HepG2 (cell line): ENCODE data around the gene ZNF804A. TPM values are rescaled to one million over a fixed set of nuclear protein-coding genes. Genes with fewer than 3 reads are reported as not detected.
A peak's percentile ranks its signal among the peaks of the same experiment; 100 is the strongest.

Experiments used
- ATAC-seq: fragments of 200-7000 bp; cut with Tn5 transposase; 3 replicates; pipeline ENCODE4 v1.9.1; 2020; ENCODE audit warnings: mild to moderate bottlenecking, moderate library complexity
- BruUV-seq: library from RNA; stranded (reverse); fragments of 400-500 nt; replicated peaks from 2 replicates; lab custom pipeline; 2021; lab: Mats Ljungman, UMichigan
- CTCF ChIA-PET: fragments of 300-600 bp; formaldehyde crosslinking; extraction: SDS; loops from one replicate; lab custom pipeline; 2021; ENCODE audit warnings: low total read pairs, inconsistent platforms, low intra/inter-chr PET ratio; lab: Yijun Ruan, JAX
- POLR2A ChIA-PET: fragments of 350-600 bp; sonication (Branson Sonifier 250); formaldehyde crosslinking; loops from one replicate; lab custom pipeline; 2020; ENCODE audit warnings: antibody characterized with exemption, inconsistent platforms; lab: Yijun Ruan, JAX
- DNase-seq: peaks from one replicate; pipeline ENCODE4 v3.0.0-alpha.2; 2015; ENCODE audit warnings: low spot score
- FAIRE-seq: peaks from 3 replicates; lab custom pipeline; 2011; peaks lifted over from hg19 to GRCh38; lab: Jason Lieb, UNC
- H2AFZ ChIP-seq: one replicate; pipeline ENCODE4 v1.6.1; 2011; ENCODE audit warnings: low read length, inconsistent platforms
- H3K27ac ChIP-seq: fragments of 300-600 bp; 3 replicates; pipeline ENCODE4 v1.8.0; 2011; ENCODE audit warnings: mixed run types, mild to moderate bottlenecking, mixed read lengths, low read length, inconsistent platforms; ENCODE audit not compliant: insufficient read depth; ENCODE audit errors: extremely low read length
- H3K27me3 ChIP-seq, 2 experiments: fragments of 200-600 bp in 1 of 2; 2 replicates in 1 of 2; 3 replicates in 1 of 2; pipeline versions ENCODE4 v1.6.0 to v1.8.0; 2011; ENCODE audit warnings: low read length in 2 of 2, mild to moderate bottlenecking in 2 of 2, moderate library complexity in 2 of 2, inconsistent platforms in 1 of 2; ENCODE audit not compliant: insufficient read depth in 2 of 2, control insufficient read depth in 1 of 2
- H3K36me3 ChIP-seq, 2 experiments: fragments of 200-600 bp in 1 of 2; replicated peaks in 1 of 2; 2 replicates in 1 of 2; 3 replicates in 1 of 2; pipeline versions ENCODE4 v1.5.1 to v1.8.0; 2011; ENCODE audit warnings: low read length in 2 of 2, inconsistent platforms in 1 of 2; ENCODE audit not compliant: insufficient read depth in 2 of 2, control insufficient read depth in 1 of 2
- H3K4me1 ChIP-seq: 2 replicates; pipeline ENCODE4 v1.5.1; 2012; ENCODE audit warnings: low read length, inconsistent platforms; ENCODE audit not compliant: insufficient read depth
- H3K4me2 ChIP-seq: 2 replicates; pipeline ENCODE4 v1.6.0; 2011; ENCODE audit warnings: low read depth, low read length, inconsistent platforms
- H3K4me3 ChIP-seq, 3 experiments: fragments of 200-600 bp in 1 of 3; sonication (generic), shearing (Covaris generic) in 1 of 3; replicated peaks in 1 of 3; 2 replicates each; pipeline ENCODE4 v1.5.1; 2011 to 2016; ENCODE audit warnings: low read length in 3 of 3, inconsistent platforms in 2 of 3, low read depth in 2 of 3, mild to moderate bottlenecking in 2 of 3, control low read depth in 1 of 3, mixed read lengths in 1 of 3; ENCODE audit not compliant: insufficient read depth in 1 of 3
- H3K79me2 ChIP-seq: one replicate; pipeline ENCODE4 v1.6.1; 2011; ENCODE audit warnings: low read length, inconsistent platforms; ENCODE audit not compliant: insufficient read depth
- H3K9ac ChIP-seq: 2 replicates; pipeline ENCODE4 v1.6.0; 2011; ENCODE audit warnings: mild to moderate bottlenecking, low read depth, low read length, inconsistent platforms; ENCODE audit not compliant: insufficient read depth
- H3K9me3 ChIP-seq: 2 replicates; pipeline ENCODE4 v1.5.1; 2012; ENCODE audit warnings: mild to moderate bottlenecking, low read length
- H4K20me1 ChIP-seq: 2 replicates; pipeline ENCODE4 v1.6.0; 2011; ENCODE audit warnings: inconsistent platforms, mild to moderate bottlenecking, low read length, moderate library complexity; ENCODE audit not compliant: insufficient read depth
- GABPA ChIP-seq, 2 experiments: IDR thresholded peaks; 2 replicates each; pipeline ENCODE4 v1.6.1; 2011 to 2016; ENCODE audit warnings: low read depth in 2 of 2, low read length in 1 of 2, missing biosample characterization in 1 of 2, missing genetic modification characterization in 1 of 2
- HMGXB3 ChIP-seq: sonication (generic); formaldehyde crosslinking; IDR thresholded peaks from 2 replicates; pipeline ENCODE4 v1.4.0; 2020; ENCODE audit warnings: missing genetic modification reagents, borderline replicate concordance
- ZSCAN30 ChIP-seq: sonication (generic); formaldehyde crosslinking; IDR thresholded peaks from 2 replicates; pipeline ENCODE4 v1.5.0; 2020; ENCODE audit warnings: mild to moderate bottlenecking, missing genetic modification reagents
- WGBS: methylation state at CpG from one replicate; pipeline ENCODE4 v1.1.6; 2017; ENCODE audit warnings: low lambda C conversion rate; 5-methylcytosine and 5-hydroxymethylcytosine counted together
- in situ Hi-C: cut with HindIII; loops from 2 replicates; pipeline ENCODE4 v1.10.0; 2017; ENCODE audit warnings: low pct_unique_long_range_greater_than_20kb; ENCODE audit not compliant: extremely low pct_ligation_motif_present
- intact Hi-C: fragments of 100-400 bp; cut with micrococcal nuclease; formaldehyde crosslinking; loops from one replicate; pipeline ENCODE4 v1.10.0; 2022; ENCODE audit not compliant: unreplicated experiment
- polyA plus RNA-seq, 8 experiments: library from polyadenylated mRNA; depleted of rRNA in 3 of 8; stranded (reverse) in 7 of 8; unstranded in 1 of 8; fragments of >200 nt; fragmentation: Illumina TruSeq in 4 of 8; extraction: Trizol in 4 of 8; gene quantifications; 2 replicates each; pipeline versions ENCODE4 v1.2.1 to v1.2.3, GENCODE V29; 2011 to 2016; ENCODE audit warnings: low read depth in 4 of 8, missing spikeins in 1 of 8, mixed read lengths in 1 of 8; ENCODE audit not compliant: insufficient read depth in 1 of 8
- total RNA-seq, 5 experiments: library from RNA; depleted of rRNA; stranded (reverse); fragments of >200 nt; fragmentation: Illumina TruSeq; extraction: Trizol; gene quantifications; 2 replicates each; pipeline ENCODE4 v1.2.3, GENCODE V29; 2016; ENCODE audit warnings: low read depth in 1 of 5

Gene ZNF804A
- total and polyA plus RNA-seq, 2 of the 13 experiments (the other 11 are each of a cell fraction or from before 2014, with no cell fraction given): 0.07 to 0.09 TPM

- Histone ChIP-seq H3K9ac (no peak overlapping the region), H4K20me1 (no peaks in the 10 kb centered on the region), H3K79me2 (no peaks in the 10 kb centered on the region), H3K36me3 (no peaks in the 10 kb centered on the region), H3K27ac (no peak overlapping the region), H3K4me1 (no peaks in the 10 kb centered on the region), H3K4me2 (no peak overlapping the region), H2AFZ (no peak overlapping the region), H3K9me3 (no peaks in the 10 kb centered on the region), H3K27me3 (no peaks in the 10 kb centered on the region), H3K4me3 (no peak overlapping the region)
- ChIA-PET POLR2A (no interaction called here), CTCF (no interaction called here)
- intact Hi-C loops (no loop called here), in situ Hi-C loops (no loop called here)
- WGBS: 39% methylated on average over 4 of the region's 6 CpGs
- FAIRE-seq (no peak), ATAC-seq (peak; percentile 69), DNase-seq (no peak)
- TF ChIP-seq HMGXB3 (CRISPR knock-in tag) (no peak), GABPA (IDR thresholded peaks at IDR 0.05; ENCODE audit: low read depth, low read length) (no peak), GABPA (CRISPR knock-in tag; IDR thresholded peaks at IDR 0.05; ENCODE audit: low read depth) (no peak), ZSCAN30 (CRISPR knock-in tag) (no peak)
- BruUV-seq: no TSS peak
Observed at GRCh38 chr2:184685999-184686841, 87.9 kb downstream of the ZNF804A start.
